Prostate gland (tissue), 2 donors: ENCODE measurements around the gene GRIK2. TPM values are rescaled to one million over a fixed set of nuclear protein-coding genes. Genes with fewer than 3 reads are reported as not detected.
"Not testable (repeated sequence)": the region's sequence is repeated elsewhere in the genome, so short reads cannot be mapped to it uniquely, and the experiment has no call there.

ENCODE experiments used
- DNase-seq: peaks from one replicate; pipeline ENCODE4 v3.0.0-alpha.2; 2019; ENCODE audit warnings: low spot score
- H3K27ac ChIP-seq, 2 donors: fragments of 200-600 bp; sonication (generic); 2 replicates each; pipeline ENCODE4 v1.5.1; 2017 to 2019
- H3K27me3 ChIP-seq: fragments of 200-600 bp; sonication (generic); replicated peaks from 2 replicates; pipeline ENCODE4 v1.5.1; 2019; ENCODE audit not compliant: insufficient read depth
- H3K36me3 ChIP-seq, 2 donors: fragments of 200-600 bp; sonication (generic); 1 replicate in 1 of 2; 2 replicates in 1 of 2; pipeline versions ENCODE4 v1.5.1 to v1.8.1; 2017 to 2019
- H3K4me1 ChIP-seq: fragments of 200-600 bp; sonication (generic); replicated peaks from 2 replicates; pipeline ENCODE4 v1.5.1; 2019
- H3K4me3 ChIP-seq, 2 donors: fragments of 200-600 bp; sonication (generic); 2 replicates each; pipeline ENCODE4 v1.5.1; 2017 to 2019
- H3K9me3 ChIP-seq: fragments of 200-600 bp; sonication (generic); 2 replicates; pipeline ENCODE4 v1.5.1; 2017
- CTCF ChIP-seq, 4 experiments: fragments of 200-600 bp in 2 of 4; fragments of 450-650 bp in 2 of 4; sonication (generic) in 2 of 4; IDR thresholded peaks; 1 replicate in 3 of 4; 2 replicates in 1 of 4; pipeline ENCODE4 v1.5.1; 2016 to 2019; ENCODE audit warnings: antibody characterized with exemption in 4 of 4, mild to moderate bottlenecking in 2 of 4, moderate library complexity in 2 of 4
- POLR2A ChIP-seq: fragments of 450-650 bp; IDR thresholded peaks from one replicate; pipeline ENCODE4 v1.6.1; 2016; ENCODE audit warnings: antibody characterized with exemption, mild to moderate bottlenecking
- POLR2AphosphoS5 ChIP-seq: sonication (generic); formaldehyde crosslinking; IDR thresholded peaks from one replicate; pipeline ENCODE4 v1.6.1; 2017; ENCODE audit warnings: antibody characterized with exemption
- WGBS: methylation state at CpG from one replicate; pipeline ENCODE4 v1.1.5; 2018; 5-methylcytosine and 5-hydroxymethylcytosine counted together
- intact Hi-C: fragments of 100-400 bp; cut with DNase I; formaldehyde crosslinking; loops from one replicate; pipeline ENCODE4 v1.14.2; 2022
- total RNA-seq, 2 donors: library from RNA; depleted of rRNA; stranded (reverse); fragments of >200 nt; gene quantifications; one replicate each; pipeline ENCODE4 v1.1.0, GENCODE V29; 2016

Gene GRIK2
- total RNA-seq, 2 donors from 2014 or later: 2.6 to 15.7 TPM

DNA sequence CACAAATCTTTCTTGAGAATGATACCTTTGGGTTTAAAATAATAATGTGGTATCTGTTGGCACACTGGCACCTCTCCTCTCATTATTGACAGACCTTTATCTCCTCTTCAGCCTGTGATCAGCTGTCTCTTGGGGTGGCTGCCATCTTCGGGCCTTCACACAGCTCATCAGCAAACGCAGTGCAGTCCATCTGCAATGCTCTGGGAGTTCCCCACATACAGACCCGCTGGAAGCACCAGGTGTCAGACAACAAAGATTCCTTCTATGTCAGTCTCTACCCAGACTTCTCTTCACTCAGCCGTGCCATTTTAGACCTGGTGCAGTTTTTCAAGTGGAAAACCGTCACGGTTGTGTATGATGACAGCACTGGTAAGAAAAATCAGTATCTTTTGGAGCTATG lies 232.8 kb downstream of the GRIK2 start:
- TF ChIP-seq POLR2AphosphoS5: no peak
- no peak for TF ChIP-seq POLR2A
- TF ChIP-seq CTCF (IDR thresholded peaks at IDR 0.05): no peak
- 71% methylated on average over 6 of the region's 6 CpGs for WGBS
- intact Hi-C loops: no loop called here
- no peaks in the 10 kb centered on the region for H3K9me3 ChIP-seq
- H3K27me3 ChIP-seq: no peaks in the 10 kb centered on the region
- no peaks in the 10 kb centered on the region for H3K36me3 ChIP-seq
- no peaks in the 10 kb centered on the region for H3K4me1 ChIP-seq
- no peak overlapping the region for H3K27ac ChIP-seq
- no peak for DNase-seq
- no peak overlapping the region for H3K4me3 ChIP-seq

- Histone ChIP-seq H3K4me3 (no peak overlapping the region), H3K9me3 (no peaks in the 10 kb centered on the region), H3K27me3 (no peaks in the 10 kb centered on the region), H3K27ac (no peak overlapping the region), H3K4me1 (no peaks in the 10 kb centered on the region), H3K36me3 (no peaks in the 10 kb centered on the region)
- intact Hi-C loops: no loop called here
- WGBS: 22% methylated on average over 2 of the region's 2 CpGs
- DNase-seq: no peak
- TF ChIP-seq CTCF (IDR thresholded peaks at IDR 0.05) (no peak), POLR2AphosphoS5 (no peak)
Measured at GRCh38 chr6:101630941-101631340, 237.4 kb downstream of the GRIK2 start.

DNA sequence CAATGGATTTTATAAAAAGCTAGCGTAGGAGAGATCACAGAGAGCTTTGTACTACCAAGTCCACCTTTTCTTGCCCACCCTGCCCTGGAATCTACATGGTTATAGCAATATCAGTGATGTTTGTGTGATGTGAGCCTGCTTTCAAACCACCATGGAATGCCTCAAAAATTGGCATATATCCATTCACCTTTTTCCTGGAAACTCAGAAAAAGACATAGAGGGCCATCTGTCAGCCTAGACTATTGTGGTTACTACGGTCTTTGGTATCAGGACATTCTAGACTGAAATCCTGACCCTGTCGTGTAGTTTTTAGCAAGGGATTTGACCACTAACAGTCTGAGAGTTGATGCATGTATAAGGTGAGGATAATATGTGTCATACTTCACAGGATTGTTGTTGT lies 239.6 kb downstream of the GRIK2 start:
- WGBS: 93% methylated on average over 3 of the region's 3 CpGs
- Histone ChIP-seq H3K27me3 (no peaks in the 10 kb centered on the region), H3K27ac (no peak overlapping the region), H3K4me1 (no peaks in the 10 kb centered on the region), H3K9me3 (no peaks in the 10 kb centered on the region), H3K4me3 (no peak overlapping the region), H3K36me3 (no peaks in the 10 kb centered on the region)
- intact Hi-C loops: no loop called here
- no peak for DNase-seq
- no peak for TF ChIP-seq CTCF (IDR thresholded peaks at IDR 0.05)
- TF ChIP-seq POLR2A: no peak
- no peak for TF ChIP-seq POLR2AphosphoS5

GRCh38 chr6:101638865-101639264 lies 245.4 kb downstream of the GRIK2 start:
- H3K4me1 ChIP-seq, H3K27me3 ChIP-seq, H3K4me3 ChIP-seq, DNase-seq, H3K36me3 ChIP-seq, H3K27ac ChIP-seq, intact Hi-C loops, H3K9me3 ChIP-seq: not testable (repeated sequence)
- WGBS: 88% methylated on average over 11 of the region's 11 CpGs

DNA sequence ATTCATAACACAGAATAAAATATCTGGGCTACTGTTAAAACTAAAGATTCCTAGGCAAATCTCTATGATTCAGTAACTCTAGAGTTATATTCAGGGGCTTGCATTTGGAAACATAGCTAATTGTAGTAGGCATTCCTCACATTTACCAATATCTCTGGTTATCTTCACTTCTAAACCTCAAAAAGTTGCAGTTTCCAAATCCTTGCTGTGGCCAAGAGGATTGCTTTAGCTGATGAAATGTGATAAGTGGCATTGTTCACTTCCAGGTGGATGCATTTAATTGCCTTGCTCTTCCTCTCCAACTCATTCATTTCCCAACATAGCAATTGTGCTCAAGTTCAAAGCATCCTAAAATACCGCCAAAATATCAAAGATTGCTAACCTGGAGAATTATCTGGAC lies 246.6 kb downstream of the GRIK2 start:
- intact Hi-C loops: no loop called here
- Histone ChIP-seq H3K4me1 (no peaks in the 10 kb centered on the region), H3K27ac (no peak overlapping the region), H3K36me3 (no peaks in the 10 kb centered on the region), H3K27me3 (no peaks in the 10 kb centered on the region), H3K4me3 (no peak overlapping the region), H3K9me3 (no peaks in the 10 kb centered on the region)
- no peak for TF ChIP-seq CTCF (IDR thresholded peaks at IDR 0.05)
- no peak for TF ChIP-seq POLR2AphosphoS5
- TF ChIP-seq POLR2A: no peak
- no peak for DNase-seq
- 41% methylated on average over 1 of the region's 1 CpG for whole genome bisulfite sequencing
